Erythroblast (primary cell): ENCODE data around the gene SNCA.

ENCODE experiments used
- GATA1 ChIP-seq: IDR thresholded peaks from 2 replicates; pipeline ENCODE4 v1.6.1; 2011; ENCODE audit warnings: low read depth, mild to moderate bottlenecking, control low read depth, low read length, moderate library complexity
- POLR2A ChIP-seq: IDR thresholded peaks from 2 replicates; pipeline ENCODE4 v1.6.1; 2011; ENCODE audit warnings: mild to moderate bottlenecking, low read length

- TF ChIP-seq POLR2A (no peak), GATA1 (no peak)
Observed at GRCh38 chr4:89712141-89712540, 124.8 kb downstream of the SNCA start.
